ENCODE data around the gene WDR54. TPM values are rescaled to one million over a fixed set of nuclear protein-coding genes. Genes with fewer than 3 reads are reported as not detected.

The WDR54 gene
- polyA plus RNA-seq, 3 donors = 7.1 to 11.7 (median 7.9) TPM

GRCh38 chr2:74396149-74396548 lies 25.4 kb upstream of the WDR54 start:
- Mint-ChIP-seq H3K27me3 (ENCODE audit: low read depth in 3 of 3) (peaks cover 2 to 3% (median 2%) of the 10 kb centered on the region in 3 donors), H3K27ac (no peak overlapping the region), H3K36me3 (no peaks in the 10 kb centered on the region), H3K4me1 (peaks cover 5% of the 10 kb centered on the region), H3K4me3 (no peak overlapping the region), H3K9me3 (no peaks in the 10 kb centered on the region)
- Histone ChIP-seq H3K4me2 (replicated peaks; ENCODE audit: extremely low read depth, low read length, poor library complexity, severe bottlenecking) (no peak overlapping the region), H3K4me3 (replicated peaks in 1 of 3; ENCODE audit: low read depth in 2 of 3, low read length in 3 of 3) (no peak overlapping the region), H3K36me3 (replicated peaks in 1 of 2; ENCODE audit: control insufficient read depth in 1 of 2, insufficient read depth in 2 of 2, low read length in 2 of 2) (no peaks in the 10 kb centered on the region), H3K27ac (ENCODE audit: low read depth in 1 of 2, low read length in 2 of 2) (no peak overlapping the region), H3K4me1 (ENCODE audit: control insufficient read depth in 1 of 2, insufficient read depth in 2 of 2, low read length in 2 of 2) (peaks cover 2 to 4% of the 10 kb centered on the region in 2 donors), H3K9me3 (replicated peaks in 1 of 2; ENCODE audit: control insufficient read depth in 1 of 2, insufficient read depth in 1 of 2, low read length in 2 of 2) (no peaks in the 10 kb centered on the region), H2AFZ (ENCODE audit: insufficient read depth, low read depth, low read length, poor library complexity, severe bottlenecking) (no peak overlapping the region), H3K27me3 (ENCODE audit: control insufficient read depth in 2 of 2, insufficient read depth in 2 of 2, low read length in 2 of 2) (no peaks in the 10 kb centered on the region), H4K20me1 (ENCODE audit: insufficient read depth, low read length) (no peaks in the 10 kb centered on the region), H3K9ac (ENCODE audit: insufficient read depth, low read length, poor library complexity, severe bottlenecking) (no peak overlapping the region), H3K79me2 (ENCODE audit: insufficient read depth, low read length) (peaks cover 5% of the 10 kb centered on the region)
- intact Hi-C loops (cut with micrococcal nuclease) = loop anchor here in 1 of 2 donors (10.0 kb wide), 2 partner anchors 149 to 571 kb away; partner anchors contain the start of gene STAMBP
- DNase-seq = no peak
- no CpG with 5 or more reads among the region's 2 CpGs for WGBS (ENCODE audit: insufficient coverage)
- no peak for TF ChIP-seq CTCF (IDR thresholded peaks at IDR 0.05)

GRCh38 chr2:74399785-74400184 lies 21.7 kb upstream of the WDR54 start:
- intact Hi-C loops (cut with micrococcal nuclease) = loop anchor here in 1 of 2 donors (10.0 kb wide), 2 partner anchors 145 to 575 kb away; partner anchors contain the start of gene STAMBP
- peaks cover 2 to 5% (median 5%) of the 10 kb centered on the region in 3 donors for H3K27me3 Mint-ChIP-seq (ENCODE audit: low read depth in 3 of 3)
- peak overlapping the region; percentile 33 for H2AFZ ChIP-seq (ENCODE audit: insufficient read depth, low read depth, low read length, poor library complexity, severe bottlenecking)
- DNase-seq = peak in 2 of 3 donors; percentile 25 to 36
- no peak overlapping the region for H3K27ac Mint-ChIP-seq
- no peaks in the 10 kb centered on the region for H3K36me3 ChIP-seq (replicated peaks in 1 of 2; ENCODE audit: control insufficient read depth in 1 of 2, insufficient read depth in 2 of 2, low read length in 2 of 2)
- H3K27me3 ChIP-seq (ENCODE audit: control insufficient read depth in 2 of 2, insufficient read depth in 2 of 2, low read length in 2 of 2) = no peaks in the 10 kb centered on the region
- no peaks in the 10 kb centered on the region for H3K79me2 ChIP-seq (ENCODE audit: insufficient read depth, low read length)
- no peaks in the 10 kb centered on the region for H3K4me1 ChIP-seq (ENCODE audit: control insufficient read depth in 1 of 2, insufficient read depth in 2 of 2, low read length in 2 of 2)
- no peak overlapping the region for H3K4me3 ChIP-seq (replicated peaks in 1 of 3; ENCODE audit: low read depth in 2 of 3, low read length in 3 of 3)
- H3K4me3 Mint-ChIP-seq = no peak overlapping the region
- no peak overlapping the region for H3K9ac ChIP-seq (ENCODE audit: insufficient read depth, low read length, poor library complexity, severe bottlenecking)
- H3K36me3 Mint-ChIP-seq = no peaks in the 10 kb centered on the region
- no peak overlapping the region for H3K27ac ChIP-seq (ENCODE audit: low read depth in 1 of 2, low read length in 2 of 2)
- no peaks in the 10 kb centered on the region for H3K9me3 ChIP-seq (replicated peaks in 1 of 2; ENCODE audit: control insufficient read depth in 1 of 2, insufficient read depth in 1 of 2, low read length in 2 of 2)
- peaks cover 0 to 4% (median 0%) of the 10 kb centered on the region in 7 donors for H3K9me3 Mint-ChIP-seq
- no peak overlapping the region for H3K4me2 ChIP-seq (replicated peaks; ENCODE audit: extremely low read depth, low read length, poor library complexity, severe bottlenecking)
- no peaks in the 10 kb centered on the region for H4K20me1 ChIP-seq (ENCODE audit: insufficient read depth, low read length)
- peak; percentile 78 for TF ChIP-seq CTCF (IDR thresholded peaks at IDR 0.05)
- H3K4me1 Mint-ChIP-seq = no peaks in the 10 kb centered on the region

Data from CD14-positive monocyte (primary cell).